Activated T-cell treated with anti-CD3 and anti-CD28 coated beads for 48 hours (primary cell): ENCODE measurements around the gene APOBEC3C.
"Not testable (repeated sequence)": the region's sequence is repeated elsewhere in the genome, so short reads cannot be mapped to it uniquely, and the experiment has no call there.

Experiments used
- DNase-seq: peaks from one replicate; pipeline ENCODE4 v3.0.0-alpha.2; 2020; ENCODE audit warnings: low read depth

Gene APOBEC3C

DNA sequence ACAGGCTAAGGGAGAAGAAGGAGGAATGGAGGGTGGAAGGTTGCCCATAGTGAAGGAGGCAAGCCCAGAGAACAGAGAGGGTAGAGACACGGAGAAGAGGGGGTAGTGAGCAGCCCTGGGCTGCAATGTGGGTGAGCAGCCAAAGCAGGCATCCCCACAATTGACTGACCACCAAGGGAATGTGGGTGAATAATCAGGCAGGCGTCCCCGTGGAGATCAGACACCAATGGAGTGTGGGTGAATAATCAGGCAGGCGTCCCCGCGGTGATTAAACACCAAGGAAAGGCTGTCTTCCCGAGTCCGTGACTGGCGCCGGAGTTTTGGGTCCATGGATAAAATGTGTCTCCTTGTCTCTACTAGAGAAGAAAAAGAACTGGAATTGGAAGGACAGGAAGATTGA lies 47.9 kb downstream of the APOBEC3C start:
- not testable (repeated sequence) for DNase-seq

DNA sequence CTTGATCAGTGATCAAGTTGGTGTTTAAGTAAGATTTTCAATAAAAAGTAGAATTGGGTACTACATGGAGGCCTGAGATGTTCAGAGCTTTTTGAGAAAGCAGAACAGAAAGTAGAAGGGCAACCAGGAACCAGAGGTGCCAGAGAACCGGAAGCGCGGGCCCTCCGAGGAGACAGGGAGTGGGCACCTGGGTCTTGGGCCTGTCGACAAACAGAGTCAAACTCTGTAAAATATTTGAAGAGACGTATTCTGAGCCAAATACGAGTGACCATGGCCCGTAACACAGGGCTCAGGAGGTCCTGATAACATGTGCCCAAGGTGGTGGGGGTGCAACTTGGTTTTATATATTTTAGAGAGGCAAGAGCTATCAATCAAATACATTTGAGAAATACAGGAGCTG lies 49.8 kb downstream of the APOBEC3C start:
- not testable (repeated sequence) for DNase-seq

- not testable (repeated sequence) for DNase-seq
These were observed 52.6 kb downstream of the APOBEC3C start for GRCh38 chr22:39066442-39067276.

DNA sequence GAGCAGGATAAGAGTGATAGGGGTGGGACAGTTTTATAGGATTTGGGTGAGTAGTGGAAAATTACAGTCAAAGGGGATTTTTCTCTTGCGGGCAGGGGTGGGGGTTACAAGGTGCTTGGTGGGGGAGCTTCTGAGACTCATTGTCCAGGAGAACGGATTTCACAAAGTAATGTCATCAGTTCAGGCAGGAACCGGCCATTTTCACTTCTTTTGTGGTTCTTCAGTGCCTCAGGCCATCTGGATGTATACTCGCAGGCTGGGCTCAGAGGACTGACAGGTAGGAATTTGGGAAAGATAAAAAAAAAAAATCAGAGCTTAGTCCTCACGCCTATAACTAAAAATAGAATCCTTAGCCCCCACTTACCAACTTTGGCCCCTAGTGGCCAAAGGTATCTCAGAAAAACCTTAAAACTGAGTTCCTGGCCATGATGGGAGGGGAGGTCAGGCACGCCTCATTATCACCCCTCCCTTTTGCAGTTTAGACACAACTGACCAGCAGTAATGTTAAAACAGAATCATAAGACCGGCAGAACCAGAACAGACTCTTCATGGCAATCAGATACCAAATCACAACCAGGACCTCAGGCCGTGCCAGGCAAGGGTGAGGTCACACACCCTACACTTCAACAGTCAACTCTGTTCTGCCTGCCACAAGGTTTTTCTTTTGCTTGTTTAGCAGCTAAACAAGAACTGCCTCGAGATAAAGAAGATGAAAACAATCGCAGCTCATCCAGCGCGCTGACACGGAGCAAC lies 54.2 kb downstream of the APOBEC3C start:
- DNase-seq, result no peak
